GM19395 (cell line): ENCODE measurements around the gene WNT9A.
"Not testable (repeated sequence)": the region's sequence is repeated elsewhere in the genome, so short reads cannot be mapped to it uniquely, and the experiment has no call there.

Source experiments
- ATAC-seq: cut with Tn5 transposase; IDR thresholded peaks from one replicate; pipeline ENCODE4 v1.9.1; 2021; ENCODE audit warnings: mild to moderate bottlenecking, moderate library complexity; ENCODE audit not compliant: unreplicated experiment

Gene WNT9A

GRCh38 chr1:227889047-227889862, 58.5 kb downstream of the WNT9A start:
- no peak for ATAC-seq

GRCh38 chr1:227888404-227889046, 59.2 kb downstream of the WNT9A start:
- ATAC-seq: no peak

- ATAC-seq: no peak
These were observed 59.9 kb downstream of the WNT9A start for GRCh38 chr1:227887697-227888403.

DNA sequence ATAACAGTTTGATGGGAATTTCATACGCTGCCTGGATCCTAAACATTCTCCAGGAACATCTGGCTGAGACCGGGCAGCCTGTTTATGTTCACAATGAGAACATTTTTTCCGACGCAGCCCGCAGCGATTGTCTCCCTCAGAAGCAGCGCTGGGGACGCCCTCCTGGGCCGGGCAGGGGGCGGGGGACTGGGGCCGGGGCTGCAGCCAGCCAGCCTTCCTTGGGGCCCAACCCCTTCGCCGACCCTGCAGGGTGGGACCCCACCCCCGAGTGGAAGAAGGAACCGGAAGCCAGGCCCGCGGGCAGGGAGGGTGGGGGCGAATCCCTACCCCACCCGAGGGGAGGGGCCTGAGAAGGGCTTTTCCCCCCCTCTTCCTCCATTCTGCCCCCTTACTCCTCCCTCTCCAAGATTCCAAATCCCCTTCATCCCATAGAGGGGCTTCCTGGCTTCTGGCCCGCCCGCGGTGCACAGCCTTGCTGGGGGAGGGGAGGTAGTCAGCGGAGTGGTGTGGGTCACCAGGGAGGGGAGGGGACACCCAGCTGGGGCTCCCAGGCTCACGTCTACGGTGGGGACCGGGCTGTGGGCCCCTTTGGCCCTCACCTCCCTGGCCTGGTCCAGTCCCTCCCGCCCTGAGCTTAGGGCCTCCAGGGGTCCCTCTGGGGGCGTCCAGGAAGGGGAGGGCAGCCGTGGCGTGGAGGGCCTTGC, 60.6 kb downstream of the WNT9A start:
- no peak for ATAC-seq

DNA sequence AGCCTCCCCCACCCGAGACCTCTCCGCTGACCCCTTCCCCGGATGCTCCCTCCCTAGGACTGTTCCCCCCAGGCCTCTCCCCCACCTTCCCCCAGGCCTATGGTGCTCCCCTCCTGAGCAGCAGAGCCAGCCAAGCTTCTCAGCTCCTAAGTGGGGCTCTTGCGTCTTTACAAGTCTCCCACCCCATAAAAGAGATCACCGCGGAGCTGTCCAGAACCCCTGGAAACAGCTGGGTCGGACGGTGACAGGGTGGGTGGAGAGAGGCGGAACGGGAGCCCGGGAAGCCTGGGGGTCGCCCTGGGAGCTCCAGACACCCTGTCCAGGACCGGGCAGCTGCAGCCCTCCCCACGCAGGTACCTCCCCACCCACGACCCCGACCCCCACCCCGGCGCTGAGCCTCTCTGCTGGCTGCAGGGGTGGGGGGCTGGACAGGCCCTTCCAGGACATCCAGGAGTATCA, 61.2 kb downstream of the WNT9A start:
- ATAC-seq: no peak

DNA sequence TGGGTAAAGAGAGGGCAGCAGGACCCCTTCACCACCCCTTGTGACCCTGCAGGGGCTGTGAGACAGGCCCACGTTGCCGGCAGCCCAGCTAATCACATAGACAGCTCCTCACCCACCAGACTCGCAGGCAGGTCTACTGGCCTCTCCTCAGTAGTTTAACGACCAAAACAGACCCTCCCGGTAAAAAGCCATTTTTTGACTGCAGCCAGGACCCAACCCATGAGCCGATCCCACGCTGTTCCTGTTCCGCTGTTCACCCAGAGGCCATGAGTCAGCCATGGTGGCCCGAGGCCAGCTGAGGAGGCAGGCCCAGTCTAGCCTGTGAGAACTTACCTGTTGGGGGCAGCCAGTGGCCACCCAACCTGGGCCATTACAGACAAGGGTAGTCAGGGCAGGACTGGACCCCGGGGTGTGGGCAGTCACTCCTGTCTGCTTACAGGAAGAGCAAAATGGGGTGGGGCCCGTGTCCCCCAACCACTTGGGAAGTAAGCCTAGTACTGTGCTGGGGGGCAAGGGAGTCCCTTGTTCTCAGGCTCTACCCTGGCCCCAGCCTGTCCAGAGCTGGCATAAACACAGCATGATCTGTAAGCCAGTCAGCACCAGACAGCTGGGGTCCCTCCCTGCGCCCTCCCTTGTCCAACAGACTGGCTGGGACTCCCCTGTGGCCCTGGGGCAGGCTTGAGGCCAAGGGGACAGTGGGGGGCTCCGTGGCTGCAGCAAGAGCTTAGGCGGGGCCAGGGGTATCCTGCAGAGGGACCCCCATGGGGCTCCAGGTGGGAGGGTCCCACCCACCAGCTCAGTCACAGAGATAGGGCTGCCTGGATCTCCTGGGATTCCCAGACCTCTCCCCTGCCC, 61.9 kb downstream of the WNT9A start:
- ATAC-seq: no peak

GRCh38 chr1:227885135-227885647, 62.5 kb downstream of the WNT9A start:
- ATAC-seq: no peak

DNA sequence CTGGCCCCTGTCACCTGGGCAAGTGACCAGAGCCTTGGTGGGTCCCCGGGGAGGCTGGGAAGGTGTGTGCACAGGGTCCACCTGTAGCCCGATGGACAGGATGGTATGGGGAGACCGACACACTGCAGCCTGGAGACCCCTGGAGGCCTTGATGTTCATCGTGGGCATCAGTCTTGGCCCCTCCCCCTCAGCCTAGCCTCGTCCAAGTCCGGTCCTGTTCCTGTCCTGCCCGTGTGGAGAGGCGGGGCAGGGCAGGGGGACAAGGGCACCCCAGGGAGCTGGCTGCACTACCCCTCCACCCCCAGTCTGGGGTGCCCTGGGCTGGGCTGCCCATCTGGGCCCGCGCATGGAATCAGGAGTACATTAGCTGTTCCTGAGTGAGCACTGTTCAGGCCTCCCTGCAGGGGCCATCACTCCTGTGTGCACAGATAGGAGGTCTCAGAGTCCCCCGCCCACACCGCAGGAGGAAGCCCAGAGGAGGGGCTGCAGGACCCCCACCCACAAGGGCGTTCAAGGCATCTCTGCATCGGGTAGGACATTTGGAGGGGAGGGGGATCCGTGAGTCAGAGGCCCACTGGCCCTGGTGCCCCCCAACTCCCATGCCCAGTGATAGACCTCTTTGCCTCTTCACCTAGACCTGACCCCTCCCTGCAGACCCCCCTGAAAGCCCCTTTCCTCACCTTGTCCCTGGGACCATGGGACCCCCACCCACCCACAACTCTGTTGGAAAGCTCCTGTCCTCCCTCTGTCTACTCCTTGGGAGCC, 63.2 kb downstream of the WNT9A start:
- ATAC-seq: no peak

DNA sequence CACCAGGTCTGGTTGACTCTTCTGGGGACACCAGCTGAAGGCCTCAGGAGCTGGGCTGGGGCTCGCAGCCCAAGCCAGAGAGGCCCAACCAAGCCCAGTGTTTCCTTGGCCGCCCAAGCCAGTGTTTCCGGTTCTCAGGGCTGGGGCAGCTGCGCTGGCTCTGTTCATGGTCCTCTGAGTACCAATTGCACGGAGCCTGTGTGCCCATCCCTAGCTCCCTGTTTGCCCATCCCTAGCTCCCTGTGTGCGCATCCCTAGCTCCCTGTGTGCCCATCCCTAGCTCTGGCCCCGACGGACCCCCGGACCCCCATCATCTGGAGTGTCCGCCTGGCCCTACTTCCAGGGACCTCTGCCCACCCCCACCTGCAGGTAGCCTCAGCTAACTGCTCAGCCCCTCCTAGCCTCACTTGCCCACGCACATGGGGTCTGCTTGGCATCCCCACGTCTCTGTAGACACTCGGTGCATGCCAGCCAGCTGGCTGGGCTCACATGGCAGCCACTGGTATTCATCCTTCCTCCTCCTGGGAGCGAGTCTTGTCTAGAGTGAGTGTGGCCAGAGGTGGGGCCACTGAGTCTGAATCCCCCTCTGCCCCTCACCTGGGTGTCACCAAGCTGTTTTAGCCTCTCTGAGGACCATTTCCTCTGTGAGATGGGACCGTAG, 64.0 kb downstream of the WNT9A start:
- no peak for ATAC-seq

GRCh38 chr1:227883073-227883520, 64.6 kb downstream of the WNT9A start:
- ATAC-seq: no peak

DNA sequence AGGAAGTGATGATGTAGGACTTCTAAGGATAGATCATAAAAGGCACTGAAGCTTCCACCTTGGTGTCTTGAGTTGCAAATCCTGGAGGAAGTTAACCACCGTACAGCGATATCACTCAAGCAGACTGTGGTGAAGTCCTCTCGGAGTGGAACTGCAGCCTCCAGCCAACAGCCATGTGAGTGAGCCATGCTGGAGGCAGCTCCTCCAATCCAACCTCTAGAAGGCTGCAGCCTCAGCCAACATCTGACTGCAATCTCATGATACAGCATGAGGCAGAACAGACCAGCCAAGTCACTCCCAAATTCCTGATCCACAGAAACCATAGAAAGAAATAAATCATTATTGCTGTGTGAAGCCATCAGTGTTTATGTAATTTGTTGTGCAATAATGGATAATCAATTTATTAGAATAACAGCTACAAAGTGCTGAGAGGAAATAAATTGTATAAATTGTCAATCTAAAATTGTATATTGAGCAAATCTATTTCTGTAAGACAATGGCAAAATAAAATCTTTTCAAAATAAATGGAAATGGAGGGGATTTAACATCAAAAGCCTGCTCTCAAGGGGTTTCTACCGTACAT, 67.3 kb downstream of the WNT9A start:
- no peak for ATAC-seq

DNA sequence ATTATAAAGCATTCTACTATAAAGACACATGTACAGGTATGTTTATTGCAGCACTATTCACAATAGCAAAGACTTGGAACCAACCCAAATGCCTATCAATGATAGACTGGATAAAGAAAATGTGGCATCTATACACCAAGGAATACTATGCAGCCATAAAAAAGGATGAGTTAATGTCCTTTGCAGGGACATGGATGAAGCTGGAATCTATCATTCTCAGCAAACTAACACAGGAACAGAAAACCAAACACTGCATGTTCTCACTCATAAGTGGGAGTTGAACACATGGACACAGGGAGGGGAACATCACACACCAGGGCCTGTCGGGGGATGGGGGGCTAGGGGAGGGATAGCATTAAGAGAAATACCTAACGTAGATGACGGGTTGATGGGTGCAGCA, 69.9 kb downstream of the WNT9A start:
- ATAC-seq: not testable (repeated sequence)

DNA sequence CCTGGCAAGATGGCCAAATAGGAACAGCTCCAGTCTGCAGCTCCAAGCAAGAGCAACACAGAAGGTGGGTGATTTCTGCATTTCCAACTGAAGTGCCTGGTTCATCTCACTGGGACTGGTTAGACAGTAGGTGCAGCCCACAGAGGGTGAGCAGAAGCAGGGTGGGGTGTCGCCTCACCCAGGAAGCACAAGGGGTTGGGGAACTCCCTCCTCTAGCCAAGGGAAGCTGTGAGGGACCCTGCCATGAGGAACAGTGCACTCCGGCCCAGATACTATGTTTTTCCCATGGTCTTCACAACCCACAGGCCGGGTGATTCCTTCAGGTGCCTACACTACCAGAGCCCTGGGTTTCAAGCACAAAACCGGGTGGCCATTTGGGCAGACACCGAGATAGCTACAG, 75.8 kb downstream of the WNT9A start:
- not testable (repeated sequence) for ATAC-seq

GRCh38 chr1:227870366-227870765, 77.4 kb downstream of the WNT9A start:
- ATAC-seq: no peak

DNA sequence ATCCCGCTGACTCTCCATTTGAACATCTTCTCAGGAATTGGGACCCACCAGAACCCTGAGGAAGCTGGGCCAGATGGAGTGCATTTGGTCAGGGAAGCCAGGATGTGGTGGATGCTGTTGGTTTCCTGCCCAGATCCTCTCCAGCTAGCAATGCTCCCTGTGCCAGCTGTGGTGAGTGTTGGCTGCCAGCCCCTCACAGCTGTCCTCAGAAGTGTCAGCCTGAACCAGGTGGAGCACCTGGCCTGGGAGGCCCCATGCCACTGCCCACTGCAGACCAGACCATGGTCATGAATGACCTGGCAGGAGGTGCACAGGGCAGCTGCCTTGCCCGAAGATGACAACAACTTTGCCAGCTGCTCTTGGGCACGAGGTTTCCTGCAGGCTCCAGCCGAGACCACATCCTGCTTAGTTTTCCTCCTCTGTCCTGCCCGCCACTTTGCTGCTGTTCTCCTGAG, 77.9 kb downstream of the WNT9A start:
- ATAC-seq: no peak

- no peak for ATAC-seq
These were observed 78.4 kb downstream of the WNT9A start for GRCh38 chr1:227869279-227869842.
